Natural killer cell (primary cell): ENCODE data around the gene ANKRD17. TPM values are rescaled to one million over a fixed set of nuclear protein-coding genes. Genes with fewer than 3 reads are reported as not detected.

ENCODE experiments used
- ATAC-seq, 3 donors: fragments of 150-1000 bp in 2 of 3; fragments of 200-7000 bp in 1 of 3; cut with Tn5 transposase; 1 replicate in 1 of 3; 2 replicates in 2 of 3; pipeline ENCODE4 v1.10.0; 2021; ENCODE audit warnings: mild to moderate bottlenecking in 2 of 3, moderate library complexity in 2 of 3
- DNase-seq, 2 donors: peaks; one replicate each; pipeline versions ENCODE4 v3.0.0 to v3.0.0-alpha.2; 2013 to 2021; ENCODE audit warnings: mixed read lengths in 1 of 2
- H3K27ac ChIP-seq: one replicate; pipeline ENCODE4 v1.5.1; 2013; ENCODE audit warnings: mild to moderate bottlenecking, low read length
- H3K27me3 ChIP-seq: one replicate; pipeline ENCODE4 v1.6.1; 2013; ENCODE audit warnings: low read length; ENCODE audit not compliant: control insufficient read depth, insufficient read depth
- H3K36me3 ChIP-seq: one replicate; pipeline ENCODE4 v1.6.1; 2013; ENCODE audit warnings: low read length; ENCODE audit not compliant: control insufficient read depth, insufficient read depth
- H3K4me1 ChIP-seq: one replicate; pipeline ENCODE4 v1.6.1; 2013; ENCODE audit warnings: low read length; ENCODE audit not compliant: control insufficient read depth, insufficient read depth
- H3K4me3 ChIP-seq: one replicate; pipeline ENCODE4 v1.5.1; 2013; ENCODE audit warnings: low read length
- H3K9me3 ChIP-seq: one replicate; pipeline ENCODE4 v1.6.1; 2013; ENCODE audit warnings: low read length; ENCODE audit not compliant: control insufficient read depth, insufficient read depth
- H3K27ac Mint-ChIP-seq, 2 donors: one replicate each; pipeline ENCODE4 v1.8.0; 2022; ENCODE audit warnings: mild to moderate bottlenecking in 2 of 2, mixed read lengths in 2 of 2, moderate library complexity in 1 of 2
- H3K27me3 Mint-ChIP-seq, 2 donors: one replicate each; pipeline ENCODE4 v1.8.0; 2022; ENCODE audit warnings: low read depth in 2 of 2, mixed read lengths in 2 of 2
- H3K36me3 Mint-ChIP-seq: one replicate; pipeline ENCODE4 v1.8.0; 2022; ENCODE audit warnings: mixed read lengths
- H3K4me1 Mint-ChIP-seq, 2 donors: one replicate each; pipeline ENCODE4 v1.8.0; 2022; ENCODE audit warnings: mixed read lengths in 2 of 2
- H3K4me3 Mint-ChIP-seq: one replicate; pipeline ENCODE4 v1.8.0; 2022; ENCODE audit warnings: mild to moderate bottlenecking, moderate library complexity, mixed read lengths
- H3K9me3 Mint-ChIP-seq, 2 donors: one replicate each; pipeline ENCODE4 v1.8.0; 2022; ENCODE audit warnings: mixed read lengths in 2 of 2
- CTCF ChIP-seq: fragments of 200-600 bp; IDR thresholded peaks from one replicate; pipeline ENCODE4 v1.8.0; 2022; ENCODE audit warnings: antibody characterized with exemption
- WGBS: methylation state at CpG from one replicate; pipeline ENCODE4 v1.1.7; 2013; ENCODE audit warnings: missing lambda C conversion rate; ENCODE audit not compliant: insufficient coverage; 5-methylcytosine and 5-hydroxymethylcytosine counted together
- intact Hi-C: fragments of 100-400 bp; cut with micrococcal nuclease; formaldehyde crosslinking; loops from one replicate; pipeline ENCODE4 v1.14.2; 2022
- total RNA-seq, 4 donors: library from RNA; stranded (reverse); fragments of 120-200 nt in 1 of 4; gene quantifications; one replicate each; pipeline versions ENCODE4 v1.2.3 to v1.2.4, GENCODE V29; 2013 to 2022

ANKRD17 gene
- total RNA-seq, 3 donors from 2014 or later (not counting 1 experiment from before 2014, with no cell fraction given), result 51.8 to 70.2 (median 63.0) TPM

GRCh38 chr4:73129319-73129718 lies 129.3 kb downstream of the ANKRD17 start:
- no peak overlapping the region for H3K4me3 Mint-ChIP-seq
- peaks cover 7% of the 10 kb centered on the region for H3K36me3 Mint-ChIP-seq
- no peak for ATAC-seq
- Histone ChIP-seq H3K27ac (no peak overlapping the region), H3K4me3 (no peak overlapping the region), H3K36me3 (peaks cover 45% of the 10 kb centered on the region), H3K9me3 (no peaks in the 10 kb centered on the region), H3K4me1 (no peaks in the 10 kb centered on the region), H3K27me3 (no peaks in the 10 kb centered on the region)
- TF ChIP-seq CTCF, result no peak
- H3K27ac Mint-ChIP-seq, result no peak overlapping the region
- H3K27me3 Mint-ChIP-seq, result no peaks in the 10 kb centered on the region
- WGBS, result 100% methylated on average over 1 of the region's 1 CpG
- H3K9me3 Mint-ChIP-seq, result no peaks in the 10 kb centered on the region
- intact Hi-C loops, result loop anchor here (5.0 kb wide), 1 partner anchor 128 kb away; the partner anchor contains the start of gene ANKRD17
- H3K4me1 Mint-ChIP-seq, result peaks cover 0 to 10% of the 10 kb centered on the region in 2 donors
- no peak for DNase-seq

- Histone ChIP-seq H3K27ac (no peak overlapping the region), H3K36me3 (peaks cover 47% of the 10 kb centered on the region), H3K4me1 (no peaks in the 10 kb centered on the region), H3K9me3 (no peaks in the 10 kb centered on the region), H3K4me3 (no peak overlapping the region), H3K27me3 (no peaks in the 10 kb centered on the region)
- peak in 1 of 2 donors; percentile 51 for DNase-seq
- intact Hi-C loops, result loop anchor here (5.0 kb wide), 1 partner anchor 129 kb away; the partner anchor contains the start of gene ANKRD17
- TF ChIP-seq CTCF, result peak; percentile 11
- 94% methylated on average over 2 of the region's 3 CpGs for WGBS
- Mint-ChIP-seq H3K27ac (peak overlapping the region; percentile 1 to 56), H3K4me3 (no peak overlapping the region), H3K36me3 (peaks cover 11% of the 10 kb centered on the region), H3K4me1 (peaks cover 0 to 10% of the 10 kb centered on the region in 2 donors), H3K9me3 (no peaks in the 10 kb centered on the region), H3K27me3 (no peaks in the 10 kb centered on the region)
- peak in 2 of 3 donors; percentile 54 to 56 for ATAC-seq
These were observed 130.7 kb downstream of the ANKRD17 start for GRCh38 chr4:73127839-73128453.

- H3K27ac Mint-ChIP-seq, result no peak overlapping the region
- Histone ChIP-seq H3K36me3 (peaks cover 43% of the 10 kb centered on the region), H3K4me1 (no peaks in the 10 kb centered on the region), H3K9me3 (no peaks in the 10 kb centered on the region), H3K4me3 (no peak overlapping the region), H3K27me3 (no peaks in the 10 kb centered on the region), H3K27ac (no peak overlapping the region)
- peaks cover 7% of the 10 kb centered on the region for H3K36me3 Mint-ChIP-seq
- H3K4me3 Mint-ChIP-seq, result no peak overlapping the region
- no peaks in the 10 kb centered on the region for H3K27me3 Mint-ChIP-seq
- no peak for ATAC-seq
- no peak for TF ChIP-seq CTCF
- intact Hi-C loops, result no loop called here
- no peaks in the 10 kb centered on the region for H3K9me3 Mint-ChIP-seq
- H3K4me1 Mint-ChIP-seq, result no peaks in the 10 kb centered on the region
- DNase-seq, result no peak
- WGBS, result 92% methylated on average over 4 of the region's 4 CpGs
These were observed 149.1 kb downstream of the ANKRD17 start for GRCh38 chr4:73109493-73109892.

- H3K4me1 Mint-ChIP-seq, result peaks cover 0 to 4% of the 10 kb centered on the region in 2 donors
- no peak overlapping the region for H3K4me3 Mint-ChIP-seq
- H3K9me3 Mint-ChIP-seq, result no peaks in the 10 kb centered on the region
- Histone ChIP-seq H3K4me1 (no peaks in the 10 kb centered on the region), H3K27me3 (no peaks in the 10 kb centered on the region), H3K9me3 (no peaks in the 10 kb centered on the region), H3K4me3 (no peak overlapping the region), H3K27ac (no peak overlapping the region), H3K36me3 (peaks cover 42% of the 10 kb centered on the region)
- H3K27ac Mint-ChIP-seq, result peak overlapping the region in 1 of 2 donors; percentile 32
- H3K27me3 Mint-ChIP-seq, result no peaks in the 10 kb centered on the region
- DNase-seq (no peak), ATAC-seq (no peak)
- intact Hi-C loops, result no loop called here
- 100% methylated on average over 3 of the region's 5 CpGs for WGBS
- H3K36me3 Mint-ChIP-seq, result peaks cover 14% of the 10 kb centered on the region
- TF ChIP-seq CTCF, result no peak
These were observed 153.9 kb downstream of the ANKRD17 start for GRCh38 chr4:73104695-73105094.
